HG03432 (cell line): ENCODE measurements around the gene SPINT4.
"Not testable (repeated sequence)": the region's sequence is repeated elsewhere in the genome, so short reads cannot be mapped to it uniquely, and the experiment has no call there.

Experiments
- ATAC-seq: cut with Tn5 transposase; IDR thresholded peaks from one replicate; pipeline ENCODE4 v1.9.1; 2021; ENCODE audit warnings: mild to moderate bottlenecking, moderate library complexity; ENCODE audit not compliant: unreplicated experiment

Gene SPINT4

DNA sequence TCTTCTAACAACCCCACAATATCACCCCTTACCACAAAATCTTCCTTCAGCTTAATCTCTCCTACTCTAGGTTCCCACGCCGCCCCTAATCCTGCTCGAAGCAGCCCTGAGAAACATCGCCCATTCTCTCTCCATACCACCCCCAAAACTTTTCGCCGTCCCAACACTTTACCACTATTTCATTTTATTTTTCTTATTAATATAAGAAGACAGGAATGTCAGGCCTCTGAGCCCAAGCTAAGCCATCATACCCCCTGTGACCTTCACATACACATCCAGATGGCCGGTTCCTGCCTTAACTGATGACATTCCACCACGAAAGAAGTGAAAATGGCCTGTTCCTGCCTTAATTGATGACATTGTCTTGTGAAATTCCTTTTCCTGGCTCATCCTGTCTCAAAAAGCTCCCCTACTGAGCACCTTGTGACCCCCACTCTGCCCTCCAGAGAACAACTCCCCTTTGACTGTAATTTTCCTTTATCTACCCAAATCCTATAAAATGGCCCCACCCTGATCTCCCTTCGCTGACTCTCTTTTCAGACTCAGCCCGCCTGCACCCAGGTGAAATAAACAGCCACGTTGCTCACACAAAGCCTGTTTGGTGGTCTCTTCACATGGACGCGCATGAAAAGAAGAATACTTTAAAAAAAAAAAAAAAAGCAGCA, 42.6 kb downstream of the SPINT4 start:
- not testable (repeated sequence) for ATAC-seq

DNA sequence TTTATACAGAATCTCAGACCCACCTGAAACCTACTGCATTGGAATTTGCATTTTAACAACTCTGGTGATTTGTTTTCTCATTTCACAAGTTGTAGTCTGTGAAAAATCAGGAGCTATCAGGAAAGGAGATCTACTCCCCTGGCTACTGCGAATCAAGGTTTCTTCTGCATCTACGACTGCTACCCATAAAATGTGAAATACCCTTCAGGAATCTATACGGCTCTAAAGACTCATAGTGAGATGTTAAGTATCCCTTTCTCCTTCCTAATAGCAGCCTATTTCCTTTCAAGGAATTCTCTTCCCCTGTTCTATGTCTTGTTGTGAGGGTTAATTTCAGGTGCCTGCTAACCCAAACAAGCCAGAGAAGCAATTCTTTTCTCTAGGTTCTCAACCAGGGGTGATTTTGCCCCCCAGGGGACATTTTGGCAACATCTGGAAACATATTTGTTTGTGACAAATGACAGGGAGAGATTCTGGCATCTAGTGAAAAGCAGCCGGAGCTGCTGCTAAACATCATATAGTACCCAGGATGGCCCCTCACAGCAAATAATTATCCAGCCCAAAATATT, 43.2 kb downstream of the SPINT4 start:
- ATAC-seq: no peak

DNA sequence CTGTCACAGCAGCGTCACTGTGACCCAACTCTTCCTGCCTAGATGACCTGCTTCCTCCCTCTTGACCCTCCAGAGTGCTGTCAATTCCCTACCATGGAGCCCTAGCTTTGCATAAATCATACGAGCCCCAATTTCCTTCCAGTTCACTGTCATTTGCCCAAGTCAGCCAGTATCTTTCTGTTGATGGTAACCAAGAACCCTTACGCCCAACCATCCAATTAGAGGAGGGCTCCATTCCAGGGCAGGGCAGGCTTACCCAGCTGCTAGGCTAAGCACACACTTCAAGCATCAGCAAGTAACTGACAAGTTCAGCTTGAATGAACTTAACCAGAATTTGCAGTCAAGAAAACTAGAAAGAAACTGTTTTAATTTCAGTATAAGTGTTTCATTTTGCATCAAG, 43.8 kb downstream of the SPINT4 start:
- ATAC-seq: no peak

DNA sequence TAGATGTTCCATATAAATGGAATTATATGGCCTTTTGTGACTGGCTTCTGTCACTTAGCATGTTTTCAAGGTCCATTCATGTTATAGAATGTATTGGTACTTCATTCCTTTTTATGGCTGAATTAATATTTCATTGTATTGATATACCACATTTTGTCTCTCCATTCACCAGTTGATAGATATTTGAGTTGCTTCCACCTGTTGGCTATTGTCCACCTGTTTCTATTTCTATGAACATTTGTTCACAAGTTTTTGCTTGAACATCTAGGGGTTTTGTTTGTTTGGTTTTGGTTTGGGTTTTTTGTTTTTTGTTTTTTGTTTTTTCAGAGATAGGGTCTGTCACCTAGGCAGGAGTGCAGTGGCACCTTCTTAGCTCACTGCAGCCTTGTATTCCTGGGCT, 46.3 kb downstream of the SPINT4 start:
- ATAC-seq: no peak

DNA sequence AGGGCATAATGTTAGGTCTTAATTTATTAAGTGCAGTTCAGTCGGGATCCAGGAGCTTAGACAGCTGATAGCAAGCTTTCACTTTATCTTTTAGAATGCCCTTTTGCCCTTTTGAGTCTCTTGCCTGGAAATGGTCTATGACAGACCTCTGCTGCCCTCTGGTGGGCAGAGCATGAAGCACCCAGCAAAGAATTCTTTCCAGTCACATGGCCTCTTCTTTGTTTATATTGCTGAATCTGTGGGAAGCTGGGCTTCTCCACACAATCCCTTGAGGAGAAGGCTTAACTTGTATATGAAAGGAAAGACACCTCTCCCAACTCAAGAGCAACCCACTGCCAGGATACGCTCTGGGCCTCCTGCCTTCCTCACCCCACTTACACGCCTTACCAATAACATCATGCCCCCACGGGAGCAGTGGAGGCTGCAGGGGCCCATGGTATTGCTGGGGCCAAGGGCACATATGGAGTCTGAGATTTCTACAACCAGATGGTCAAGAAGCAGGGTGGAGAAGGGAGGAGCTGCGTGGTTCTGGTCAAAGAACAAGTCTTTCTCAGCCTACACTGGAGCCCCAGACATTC, 49.1 kb downstream of the SPINT4 start:
- no peak for ATAC-seq

DNA sequence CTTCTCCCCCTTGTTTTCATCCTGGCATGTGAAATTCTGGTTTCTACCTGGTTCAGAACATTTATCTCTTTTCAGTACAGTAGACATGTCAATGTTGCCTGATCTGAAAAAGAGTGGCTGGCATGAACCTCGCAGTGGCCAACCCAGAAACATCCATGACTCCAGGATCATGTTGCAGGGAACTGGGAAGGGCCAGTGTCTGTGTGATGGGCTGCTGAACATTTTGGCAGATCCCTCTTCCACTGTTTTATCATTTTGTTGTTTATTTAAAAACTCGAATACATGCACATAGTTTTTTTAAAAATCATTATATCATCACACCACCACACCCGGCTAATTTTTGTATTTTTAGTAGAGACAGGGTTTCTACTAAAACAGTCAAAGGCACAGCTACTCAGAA, 50.5 kb downstream of the SPINT4 start:
- no peak for ATAC-seq

DNA sequence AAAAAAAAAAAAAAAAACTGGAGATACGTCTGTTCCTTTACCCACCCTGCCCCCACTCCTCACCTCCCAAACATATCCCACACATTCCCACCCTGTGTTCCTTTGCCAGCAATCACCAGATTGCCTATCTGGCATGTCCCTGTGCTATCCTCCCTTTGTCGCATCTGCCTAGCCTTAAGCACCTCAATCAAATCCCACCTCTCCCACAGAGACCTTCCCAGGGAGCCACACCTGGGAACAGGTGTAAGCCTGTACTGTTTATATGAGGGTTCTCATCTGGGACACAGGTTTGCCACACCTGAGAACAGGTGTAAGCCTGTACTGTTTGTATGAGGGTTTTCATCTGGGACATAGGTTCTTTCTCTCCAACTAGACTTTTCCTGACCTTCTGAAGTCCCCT, 52.8 kb downstream of the SPINT4 start:
- ATAC-seq: no peak

DNA sequence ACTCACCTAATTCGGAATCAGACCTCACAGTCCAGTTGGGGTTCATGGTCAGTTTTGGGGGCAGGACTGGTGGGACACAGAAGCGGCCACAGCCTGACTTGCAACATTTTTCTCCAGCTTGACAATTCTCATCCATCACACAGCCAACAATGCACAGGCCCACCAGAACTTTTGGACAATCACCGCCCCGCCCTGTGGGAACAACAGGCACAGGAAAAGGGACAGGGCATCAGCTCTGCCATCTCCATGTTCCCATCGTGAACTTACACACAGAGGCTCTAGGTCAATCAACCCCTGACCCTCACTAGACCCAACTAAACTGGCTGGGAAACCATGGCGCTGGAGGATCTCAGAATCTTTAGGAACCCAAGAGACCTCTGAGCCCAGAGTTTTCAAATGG, 53.3 kb downstream of the SPINT4 start:
- no peak for ATAC-seq
